IPS-NIHi7 (cell line): ENCODE measurements around the gene EMSY.

ENCODE experiments used
- DNase-seq: peaks from one replicate; pipeline ENCODE4 v3.0.0; 2012; ENCODE audit warnings: mixed read lengths; ENCODE audit errors: extremely low spot score

Gene EMSY

GRCh38 chr11:76515494-76515893, 70.7 kb downstream of the EMSY start:
- no peak for DNase-seq

- no peak for DNase-seq
Measured at GRCh38 chr11:76523147-76523546, 78.3 kb downstream of the EMSY start.

GRCh38 chr11:76523786-76524436, 79.1 kb downstream of the EMSY start:
- no peak for DNase-seq

- DNase-seq, result no peak
Measured at GRCh38 chr11:76524461-76524860, 79.6 kb downstream of the EMSY start.

- DNase-seq, result no peak
Measured at GRCh38 chr11:76524919-76525318, 80.1 kb downstream of the EMSY start.

GRCh38 chr11:76526878-76527277, 82.1 kb downstream of the EMSY start:
- no peak for DNase-seq

- DNase-seq, result no peak
Measured at GRCh38 chr11:76542436-76542835, 97.6 kb downstream of the EMSY start.

- no peak for DNase-seq
Measured at GRCh38 chr11:76543006-76543703, 98.3 kb downstream of the EMSY start.

- no peak for DNase-seq
Measured at GRCh38 chr11:76550781-76551180, 106.0 kb downstream of the EMSY start.

GRCh38 chr11:76551400-76551799, 106.6 kb downstream of the EMSY start:
- no peak for DNase-seq

GRCh38 chr11:76552987-76553386, 108.2 kb downstream of the EMSY start:
- no peak for DNase-seq

GRCh38 chr11:76553554-76554476, 109.0 kb downstream of the EMSY start:
- no peak for DNase-seq

GRCh38 chr11:76554767-76555166, 109.9 kb downstream of the EMSY start:
- no peak for DNase-seq

- no peak for DNase-seq
Measured at GRCh38 chr11:76557466-76557865, 112.6 kb downstream of the EMSY start.

GRCh38 chr11:76558473-76558872, 113.7 kb downstream of the EMSY start:
- no peak for DNase-seq

GRCh38 chr11:76558891-76559290, 114.1 kb downstream of the EMSY start:
- DNase-seq, result no peak

GRCh38 chr11:76559346-76559745, 114.5 kb downstream of the EMSY start:
- DNase-seq, result no peak

GRCh38 chr11:76560219-76560618, 115.4 kb downstream of the EMSY start:
- no peak for DNase-seq

- no peak for DNase-seq
Measured at GRCh38 chr11:76561245-76561644, 116.4 kb downstream of the EMSY start.

GRCh38 chr11:76562541-76562940, 117.7 kb downstream of the EMSY start:
- DNase-seq, result no peak

GRCh38 chr11:76564364-76564763, 119.5 kb downstream of the EMSY start:
- DNase-seq, result no peak

- no peak for DNase-seq
Measured at GRCh38 chr11:76566811-76567210, 122.0 kb downstream of the EMSY start.

- no peak for DNase-seq
Measured at GRCh38 chr11:76567261-76567660, 122.4 kb downstream of the EMSY start.
